Measurements from ENCODE around the gene SNTN.

SNTN gene

GRCh38 chr3:63693351-63693750, 40.9 kb downstream of the SNTN start:
- Mint-ChIP-seq H3K4me3 (no peak overlapping the region), H3K9me3 (peaks cover 2% of the 10 kb centered on the region), H3K27ac (no peak overlapping the region), H3K27me3 (peaks cover 6% of the 10 kb centered on the region), H3K36me3 (no peaks in the 10 kb centered on the region), H3K4me1 (no peaks in the 10 kb centered on the region)
- ATAC-seq (ENCODE audit: low read depth) (no peak), DNase-seq (ENCODE audit: low spot score in 2 of 2) (no peak)

- H3K36me3 Mint-ChIP-seq, result no peaks in the 10 kb centered on the region
- H3K27ac Mint-ChIP-seq, result no peak overlapping the region
- no peak overlapping the region for H3K4me3 Mint-ChIP-seq
- no peaks in the 10 kb centered on the region for H3K4me1 Mint-ChIP-seq
- peaks cover 1% of the 10 kb centered on the region for H3K9me3 Mint-ChIP-seq
- ATAC-seq (ENCODE audit: low read depth) (no peak), DNase-seq (ENCODE audit: low spot score in 2 of 2) (no peak)
- H3K27me3 Mint-ChIP-seq, result no peaks in the 10 kb centered on the region
Measured at GRCh38 chr3:63705092-63705645, 52.7 kb downstream of the SNTN start.

- Mint-ChIP-seq H3K27me3 (no peaks in the 10 kb centered on the region), H3K27ac (no peak overlapping the region), H3K36me3 (no peaks in the 10 kb centered on the region), H3K4me3 (no peak overlapping the region), H3K9me3 (peaks cover 1% of the 10 kb centered on the region), H3K4me1 (no peaks in the 10 kb centered on the region)
- ATAC-seq (ENCODE audit: low read depth), result no peak
- no peak for DNase-seq (ENCODE audit: low spot score in 2 of 2)
Measured at GRCh38 chr3:63706321-63707085, 54.0 kb downstream of the SNTN start.

GRCh38 chr3:63707731-63708130, 55.3 kb downstream of the SNTN start:
- H3K9me3 Mint-ChIP-seq, result peaks cover 1% of the 10 kb centered on the region
- H3K4me1 Mint-ChIP-seq, result no peaks in the 10 kb centered on the region
- H3K36me3 Mint-ChIP-seq, result no peaks in the 10 kb centered on the region
- DNase-seq (ENCODE audit: low spot score in 2 of 2) (no peak), ATAC-seq (ENCODE audit: low read depth) (no peak)
- no peak overlapping the region for H3K27ac Mint-ChIP-seq
- H3K27me3 Mint-ChIP-seq, result no peaks in the 10 kb centered on the region
- H3K4me3 Mint-ChIP-seq, result no peak overlapping the region

GRCh38 chr3:63709576-63709975, 57.1 kb downstream of the SNTN start:
- DNase-seq (ENCODE audit: low spot score in 2 of 2), result no peak
- Mint-ChIP-seq H3K4me1 (no peaks in the 10 kb centered on the region), H3K27ac (no peak overlapping the region), H3K36me3 (no peaks in the 10 kb centered on the region), H3K4me3 (no peak overlapping the region), H3K9me3 (no peaks in the 10 kb centered on the region), H3K27me3 (no peaks in the 10 kb centered on the region)
- ATAC-seq (ENCODE audit: low read depth), result no peak

Data from memory B cell (primary cell).